Glutamatergic neuron (in vitro differentiated cells): ENCODE results near the gene SGSM2. TPM values are rescaled to one million over a fixed set of nuclear protein-coding genes. Genes with fewer than 3 reads are reported as not detected.

Experiments
- DNase-seq: peaks from one replicate; pipeline ENCODE4 v3.0.0; 2022
- H3K27ac Mint-ChIP-seq: one replicate; pipeline ENCODE4 v1.8.0; 2020; ENCODE audit warnings: mild to moderate bottlenecking, mixed read lengths, inconsistent platforms; ENCODE audit not compliant: unreplicated experiment
- H3K27me3 Mint-ChIP-seq: one replicate; pipeline ENCODE4 v1.8.0; 2020; ENCODE audit warnings: mild to moderate bottlenecking, moderate library complexity, mixed read lengths, inconsistent platforms; ENCODE audit not compliant: unreplicated experiment
- H3K36me3 Mint-ChIP-seq: one replicate; pipeline ENCODE4 v1.8.0; 2020; ENCODE audit warnings: mild to moderate bottlenecking, mixed read lengths, inconsistent platforms; ENCODE audit not compliant: unreplicated experiment
- H3K4me1 Mint-ChIP-seq: one replicate; pipeline ENCODE4 v1.8.0; 2020; ENCODE audit warnings: mild to moderate bottlenecking, low read depth, mixed read lengths, inconsistent platforms; ENCODE audit not compliant: unreplicated experiment
- H3K4me3 Mint-ChIP-seq: one replicate; pipeline ENCODE4 v1.8.0; 2020; ENCODE audit warnings: mild to moderate bottlenecking, mixed read lengths, inconsistent platforms; ENCODE audit not compliant: unreplicated experiment
- H3K9me3 Mint-ChIP-seq: one replicate; pipeline ENCODE4 v1.8.0; 2020; ENCODE audit warnings: mild to moderate bottlenecking, moderate library complexity, mixed read lengths, inconsistent platforms; ENCODE audit not compliant: unreplicated experiment
- total RNA-seq: library from RNA; stranded (reverse); fragmentation: NEBNext Ultra II Directional; extraction: Animal tissue kit (Norgen Biotek cat#: 25700); gene quantifications from one replicate; pipeline ENCODE4 v1.2.1, GENCODE V29; 2021; ENCODE audit not compliant: unreplicated experiment
- TF ChIP-seq, protein P1 (sequence below): fragments of 200-600 bp; sonication (generic); IDR thresholded peaks from one replicate; pipeline ENCODE4 v1.5.0; 2021; ENCODE audit not compliant: partially characterized antibody, unreplicated experiment

Gene SGSM2
- total RNA-seq, 1 donor from 2014 or later = 111 TPM

DNA sequence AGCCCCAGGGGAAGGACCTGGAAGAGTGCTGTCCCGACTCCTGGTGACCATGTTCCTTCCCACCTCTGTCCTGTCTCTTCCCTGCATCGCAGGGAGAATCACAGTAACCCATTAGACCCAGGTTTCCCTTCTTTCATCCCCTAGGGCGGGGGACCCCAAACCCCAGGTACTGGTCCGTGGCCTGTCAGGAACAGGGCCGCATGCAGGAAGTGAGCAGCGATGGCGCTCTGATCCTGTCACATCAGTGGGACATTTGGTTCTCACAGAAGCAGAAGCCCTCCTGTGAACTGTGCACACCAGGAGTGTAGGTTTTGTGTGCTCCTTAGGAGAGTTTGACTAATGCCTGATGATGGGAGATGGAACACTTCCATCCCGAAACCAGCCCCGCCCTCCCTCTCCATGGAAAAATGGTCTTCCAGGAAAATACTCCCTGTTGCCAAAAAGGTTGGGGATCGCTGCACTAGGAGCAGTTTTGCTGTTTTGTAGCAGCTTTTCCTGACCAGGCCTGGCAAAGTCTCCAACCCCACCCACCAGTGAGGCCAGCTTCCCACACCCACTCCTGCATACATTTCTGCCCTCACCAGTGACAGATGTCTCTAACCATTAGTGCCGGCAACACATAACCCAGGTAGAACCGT is 53.0 kb downstream of the SGSM2 start:
- TF ChIP-seq, protein P1, sequence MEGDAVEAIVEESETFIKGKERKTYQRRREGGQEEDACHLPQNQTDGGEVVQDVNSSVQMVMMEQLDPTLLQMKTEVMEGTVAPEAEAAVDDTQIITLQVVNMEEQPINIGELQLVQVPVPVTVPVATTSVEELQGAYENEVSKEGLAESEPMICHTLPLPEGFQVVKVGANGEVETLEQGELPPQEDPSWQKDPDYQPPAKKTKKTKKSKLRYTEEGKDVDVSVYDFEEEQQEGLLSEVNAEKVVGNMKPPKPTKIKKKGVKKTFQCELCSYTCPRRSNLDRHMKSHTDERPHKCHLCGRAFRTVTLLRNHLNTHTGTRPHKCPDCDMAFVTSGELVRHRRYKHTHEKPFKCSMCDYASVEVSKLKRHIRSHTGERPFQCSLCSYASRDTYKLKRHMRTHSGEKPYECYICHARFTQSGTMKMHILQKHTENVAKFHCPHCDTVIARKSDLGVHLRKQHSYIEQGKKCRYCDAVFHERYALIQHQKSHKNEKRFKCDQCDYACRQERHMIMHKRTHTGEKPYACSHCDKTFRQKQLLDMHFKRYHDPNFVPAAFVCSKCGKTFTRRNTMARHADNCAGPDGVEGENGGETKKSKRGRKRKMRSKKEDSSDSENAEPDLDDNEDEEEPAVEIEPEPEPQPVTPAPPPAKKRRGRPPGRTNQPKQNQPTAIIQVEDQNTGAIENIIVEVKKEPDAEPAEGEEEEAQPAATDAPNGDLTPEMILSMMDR = no peak
- peak overlapping the region; percentile 12 for H3K27ac Mint-ChIP-seq
- no peaks in the 10 kb centered on the region for H3K36me3 Mint-ChIP-seq
- H3K4me1 Mint-ChIP-seq = peaks cover 32% of the 10 kb centered on the region
- H3K27me3 Mint-ChIP-seq = peaks cover 12% of the 10 kb centered on the region
- H3K4me3 Mint-ChIP-seq = peak overlapping the region; percentile 20
- peaks cover 20% of the 10 kb centered on the region for H3K9me3 Mint-ChIP-seq
- DNase-seq = no peak

DNA sequence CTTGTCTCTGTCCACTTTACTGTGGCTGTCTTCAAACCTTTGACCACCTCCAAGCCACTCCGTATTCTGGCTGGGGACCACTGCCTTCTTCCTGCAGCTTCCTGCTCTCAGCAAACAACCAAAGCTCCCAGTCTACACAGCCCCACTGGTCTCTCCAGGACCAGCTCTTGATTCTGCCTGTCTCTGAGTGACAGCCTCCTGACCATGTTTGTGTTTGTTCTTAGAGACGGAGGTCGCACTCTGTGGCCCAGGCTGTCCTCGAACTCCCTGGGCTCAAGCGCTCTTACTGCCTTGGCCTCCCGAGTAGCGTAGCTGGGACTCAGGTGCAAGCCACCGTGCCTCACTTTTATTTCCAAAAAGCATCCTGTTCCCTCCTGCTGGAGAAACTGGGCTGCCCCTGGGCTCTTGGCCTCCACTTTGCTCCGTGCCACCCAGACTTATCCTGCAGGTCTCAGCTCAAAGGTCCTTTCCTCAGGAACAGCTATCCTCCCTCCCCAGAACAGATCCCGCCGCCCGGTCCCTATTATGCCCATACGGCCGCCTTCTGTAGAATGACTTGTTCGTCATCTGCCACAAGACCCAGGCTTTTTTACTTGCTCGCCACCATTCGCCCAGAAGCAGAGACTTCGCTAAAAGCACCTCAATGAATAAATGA is 54.4 kb downstream of the SGSM2 start:
- Mint-ChIP-seq H3K36me3 (no peaks in the 10 kb centered on the region), H3K27me3 (peaks cover 14% of the 10 kb centered on the region), H3K27ac (peak overlapping the region; percentile 79), H3K4me1 (peaks cover 40% of the 10 kb centered on the region), H3K9me3 (peaks cover 22% of the 10 kb centered on the region), H3K4me3 (peak overlapping the region; percentile 85)
- TF ChIP-seq, protein P1 = no peak
- DNase-seq = no peak

DNA sequence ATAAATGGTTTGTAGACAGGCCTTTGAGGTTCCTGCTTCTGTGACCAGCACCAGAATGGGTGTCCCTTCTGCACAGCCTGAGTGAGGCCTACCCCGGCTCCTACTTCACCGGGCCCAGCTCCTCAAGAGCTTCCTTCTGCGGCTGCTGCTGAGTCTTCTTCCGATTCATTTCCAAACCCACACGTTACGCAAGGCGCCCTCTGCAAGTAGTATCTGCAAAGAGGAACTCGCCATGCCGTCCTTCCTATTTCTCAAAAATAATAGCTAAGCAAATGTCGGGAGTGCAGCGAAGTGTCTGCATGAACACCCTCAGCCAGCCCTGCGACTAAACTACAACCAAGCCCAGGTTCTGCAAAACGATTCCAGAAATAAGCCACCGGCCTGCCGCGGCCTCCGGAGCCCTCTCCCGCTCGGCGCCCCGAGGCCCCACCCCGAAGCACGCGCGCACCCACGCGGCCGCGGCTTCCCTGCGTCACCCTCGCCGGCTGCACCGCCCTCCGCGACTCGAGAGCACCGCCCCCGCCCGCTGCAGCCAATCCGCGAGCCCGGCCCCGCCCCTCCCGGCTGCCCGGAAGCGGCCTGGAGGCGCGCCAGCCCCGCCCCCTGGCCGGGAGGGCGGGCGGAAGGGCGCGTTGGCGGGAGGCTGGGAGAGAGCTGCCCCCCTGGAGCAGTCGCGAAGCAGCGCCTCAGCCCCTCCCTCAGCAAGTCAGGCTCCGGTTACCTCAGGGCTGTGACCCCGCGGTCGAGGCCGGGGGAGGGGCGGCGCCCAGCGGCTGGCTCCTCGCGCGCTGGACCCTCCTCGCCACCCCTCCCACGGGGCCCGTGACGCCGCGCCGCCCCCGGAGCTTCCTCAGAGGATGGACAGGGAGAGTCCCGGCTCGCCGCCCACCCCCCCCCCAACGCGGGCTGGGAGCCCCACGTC is 55.2 kb downstream of the SGSM2 start:
- DNase-seq = peak; percentile 97
- H3K27ac Mint-ChIP-seq = peak overlapping the region; percentile 79
- peaks cover 24% of the 10 kb centered on the region for H3K9me3 Mint-ChIP-seq
- H3K36me3 Mint-ChIP-seq = no peaks in the 10 kb centered on the region
- peaks cover 16% of the 10 kb centered on the region for H3K27me3 Mint-ChIP-seq
- peaks cover 45% of the 10 kb centered on the region for H3K4me1 Mint-ChIP-seq
- peak overlapping the region; percentile 85 for H3K4me3 Mint-ChIP-seq
- TF ChIP-seq, protein P1 = no peak

DNA sequence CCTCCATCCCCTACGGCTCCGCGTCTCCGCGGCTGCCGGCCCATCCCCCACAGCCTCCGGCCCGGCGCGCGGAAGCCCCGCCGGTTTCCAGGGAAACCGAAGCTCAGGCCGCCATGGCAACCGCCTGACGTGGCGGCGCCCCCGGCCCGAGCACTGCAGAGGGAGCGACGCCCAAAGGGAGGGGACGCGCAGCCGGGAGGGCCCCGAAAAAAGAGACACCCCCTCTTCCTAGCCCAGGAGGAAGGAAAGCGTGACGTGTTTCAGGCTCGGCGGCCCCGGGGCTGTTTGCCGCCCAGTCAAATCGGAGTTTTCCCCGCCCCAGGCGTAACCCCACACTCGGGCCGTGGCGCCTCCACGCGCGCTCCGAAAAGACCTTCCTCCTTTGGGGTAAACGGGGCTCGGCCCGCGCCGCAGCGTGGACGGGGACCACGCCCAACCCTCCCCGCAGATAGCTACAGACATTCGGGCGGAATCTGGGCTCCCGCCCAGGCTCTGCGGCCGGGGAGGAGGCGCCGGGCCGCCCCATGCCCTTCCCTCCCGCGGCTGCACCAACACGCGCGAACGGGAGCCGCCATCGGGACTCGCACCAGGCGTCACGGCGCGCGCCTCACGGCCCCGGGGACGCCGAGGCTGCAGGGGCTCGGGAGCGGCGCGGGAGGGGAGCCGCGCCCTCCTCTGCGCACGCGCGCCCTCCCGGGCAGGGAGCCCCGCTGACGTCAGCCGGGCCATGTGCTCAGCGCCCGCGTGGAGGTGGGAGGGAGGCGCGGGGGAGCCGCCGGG is 56.1 kb downstream of the SGSM2 start:
- Mint-ChIP-seq H3K9me3 (peaks cover 23% of the 10 kb centered on the region), H3K36me3 (no peaks in the 10 kb centered on the region), H3K4me3 (peak overlapping the region; percentile 57), H3K4me1 (peaks cover 48% of the 10 kb centered on the region), H3K27me3 (peaks cover 18% of the 10 kb centered on the region), H3K27ac (no peak overlapping the region)
- peak; percentile 85 for DNase-seq
- TF ChIP-seq, protein P1 = no peak
